H9 (cell line): ENCODE data around the gene CSTF1. TPM values are rescaled to one million over a fixed set of nuclear protein-coding genes. Genes with fewer than 3 reads are reported as not detected.

Experiments
- DNase-seq: peaks from one replicate; pipeline ENCODE4 v3.0.0-alpha.2; 2017
- H2AFZ ChIP-seq: one replicate; pipeline ENCODE4 v1.6.1; 2013; ENCODE audit warnings: mild to moderate bottlenecking, low read length, control low read depth, moderate library complexity
- H2AK5ac ChIP-seq: 2 replicates; pipeline ENCODE4 v1.6.1; 2013; ENCODE audit warnings: low read length, control low read depth, mixed read lengths; ENCODE audit not compliant: insufficient read length
- H2BK120ac ChIP-seq: one replicate; pipeline ENCODE4 v1.6.1; 2013; ENCODE audit warnings: low read depth, mild to moderate bottlenecking, low read length, control low read depth, inconsistent platforms; ENCODE audit not compliant: poor library complexity, severe bottlenecking
- H2BK12ac ChIP-seq: 2 replicates; pipeline ENCODE4 v1.6.1; 2013; ENCODE audit warnings: low read length, control low read depth, mixed read lengths, low read depth; ENCODE audit not compliant: insufficient read length
- H2BK15ac ChIP-seq: 2 replicates; pipeline ENCODE4 v1.6.1; 2013; ENCODE audit warnings: low read depth, low read length, control low read depth
- H2BK20ac ChIP-seq: one replicate; pipeline ENCODE4 v1.6.1; 2013; ENCODE audit warnings: low read depth, mild to moderate bottlenecking, low read length, control low read depth, inconsistent platforms; ENCODE audit not compliant: poor library complexity, severe bottlenecking
- H2BK5ac ChIP-seq: 2 replicates; pipeline ENCODE4 v1.6.1; 2013; ENCODE audit warnings: low read length, control low read depth, mixed read lengths; ENCODE audit not compliant: insufficient read length
- H3K14ac ChIP-seq: 2 replicates; pipeline ENCODE4 v1.6.1; 2013; ENCODE audit warnings: low read length, control low read depth; ENCODE audit not compliant: insufficient read depth
- H3K18ac ChIP-seq: 2 replicates; pipeline ENCODE4 v1.6.1; 2013; ENCODE audit warnings: low read depth, mild to moderate bottlenecking, mixed read lengths, low read length, control low read depth; ENCODE audit not compliant: insufficient read length
- H3K23ac ChIP-seq: 2 replicates; pipeline ENCODE4 v1.6.1; 2013; ENCODE audit warnings: low read length, control low read depth, mixed read lengths, low read depth; ENCODE audit not compliant: insufficient read length
- H3K23me2 ChIP-seq: 2 replicates; pipeline ENCODE4 v1.6.1; 2013; ENCODE audit warnings: low read depth, mild to moderate bottlenecking, mixed read lengths, low read length, control low read depth; ENCODE audit not compliant: insufficient read length, poor library complexity, severe bottlenecking
- H3K27ac ChIP-seq: 2 replicates; pipeline ENCODE4 v1.5.1; 2013; ENCODE audit warnings: low read length, control low read depth, mixed read lengths, low read depth; ENCODE audit not compliant: insufficient read length
- H3K27me3 ChIP-seq: 2 replicates; pipeline ENCODE4 v1.6.1; 2013; ENCODE audit warnings: low read length, control low read depth, inconsistent platforms; ENCODE audit not compliant: insufficient read depth
- H3K4ac ChIP-seq: 2 replicates; pipeline ENCODE4 v1.6.1; 2013; ENCODE audit warnings: low read depth, mild to moderate bottlenecking, control low read depth, inconsistent platforms, low read length, moderate library complexity
- H3K4me1 ChIP-seq: 2 replicates; pipeline ENCODE4 v1.6.1; 2013; ENCODE audit warnings: low read length, control low read depth, inconsistent platforms; ENCODE audit not compliant: insufficient read depth
- H3K4me2 ChIP-seq: 2 replicates; pipeline ENCODE4 v1.6.1; 2013; ENCODE audit warnings: low read length, control low read depth, mixed read lengths; ENCODE audit not compliant: insufficient read length, insufficient read depth
- H3K56ac ChIP-seq: 2 replicates; pipeline ENCODE4 v1.6.1; 2013; ENCODE audit warnings: low read depth, mild to moderate bottlenecking, mixed read lengths, low read length, control low read depth; ENCODE audit not compliant: insufficient read length
- H3K79me1 ChIP-seq: 2 replicates; pipeline ENCODE4 v1.6.1; 2013; ENCODE audit warnings: low read depth, mild to moderate bottlenecking, moderate library complexity, low read length, control low read depth, inconsistent platforms; ENCODE audit not compliant: insufficient read depth, poor library complexity, severe bottlenecking
- H3K79me2 ChIP-seq: 2 replicates; pipeline ENCODE4 v1.6.1; 2013; ENCODE audit warnings: low read length, control low read depth, inconsistent platforms; ENCODE audit not compliant: insufficient read depth
- H3K9ac ChIP-seq: 2 replicates; pipeline ENCODE4 v1.6.1; 2013; ENCODE audit warnings: low read length, control low read depth, mixed read lengths; ENCODE audit not compliant: insufficient read length; ENCODE audit errors: extremely low read depth
- H3K9me3 ChIP-seq: one replicate; pipeline ENCODE4 v1.6.1; 2013; ENCODE audit warnings: low read depth, low read length, inconsistent platforms; ENCODE audit not compliant: control insufficient read depth
- H3T11ph ChIP-seq: one replicate; pipeline ENCODE4 v1.6.1; 2013; ENCODE audit warnings: mild to moderate bottlenecking, low read length, control low read depth, inconsistent platforms
- H4K20me1 ChIP-seq: one replicate; pipeline ENCODE4 v1.6.1; 2013; ENCODE audit not compliant: control insufficient read depth, insufficient read length, insufficient read depth
- H4K5ac ChIP-seq: 2 replicates; pipeline ENCODE4 v1.6.1; 2013; ENCODE audit warnings: low read depth, mild to moderate bottlenecking, mixed read lengths, low read length, control low read depth; ENCODE audit not compliant: insufficient read length
- H4K8ac ChIP-seq: replicated peaks from 2 replicates; pipeline ENCODE4 v1.6.1; 2013; ENCODE audit warnings: low read length, control low read depth, mixed read lengths, low read depth; ENCODE audit not compliant: insufficient read length
- H4K91ac ChIP-seq: 2 replicates; pipeline ENCODE4 v1.6.1; 2013; ENCODE audit warnings: low read depth, mild to moderate bottlenecking, moderate library complexity, mixed read lengths, low read length, control low read depth; ENCODE audit not compliant: insufficient read length
- H3K27ac Mint-ChIP-seq, 3 experiments: 2 replicates in 2 of 3; 3 replicates in 1 of 3; pipeline ENCODE4 v1.8.0; 2020 to 2021; ENCODE audit warnings: mixed read lengths in 3 of 3, mild to moderate bottlenecking in 1 of 3, moderate library complexity in 1 of 3
- H3K27me3 Mint-ChIP-seq: 2 replicates; pipeline ENCODE4 v1.8.0; 2021; ENCODE audit warnings: low read depth, mild to moderate bottlenecking, moderate library complexity, mixed read lengths
- H3K36me3 Mint-ChIP-seq, 3 experiments: 2 replicates in 2 of 3; 3 replicates in 1 of 3; pipeline ENCODE4 v1.8.0; 2020 to 2021; ENCODE audit warnings: low read depth in 3 of 3, mixed read lengths in 3 of 3; ENCODE audit not compliant: insufficient read depth in 1 of 3
- H3K4me1 Mint-ChIP-seq, 2 experiments: 2 replicates each; pipeline ENCODE4 v1.8.0; 2020; ENCODE audit warnings: mixed read lengths in 2 of 2
- H3K4me3 Mint-ChIP-seq, 2 experiments: 2 replicates in 1 of 2; 3 replicates in 1 of 2; pipeline ENCODE4 v1.8.0; 2020 to 2021; ENCODE audit warnings: mild to moderate bottlenecking in 2 of 2, mixed read lengths in 2 of 2, moderate library complexity in 1 of 2
- H3K9me3 Mint-ChIP-seq, 2 experiments: 2 replicates in 1 of 2; 3 replicates in 1 of 2; pipeline ENCODE4 v1.8.0; 2020; ENCODE audit warnings: mild to moderate bottlenecking in 2 of 2, mixed read lengths in 2 of 2, moderate library complexity in 1 of 2
- WGBS: extraction: QIAGEN DNeasy Blood & Tissue Kit; methylation state at CpG from one replicate; pipeline ENCODE4 v1.1.7; 2013; ENCODE audit warnings: missing lambda C conversion rate, low lambda C conversion rate, mixed read lengths; ENCODE audit not compliant: insufficient read length; ENCODE audit errors: extremely low coverage; 5-methylcytosine and 5-hydroxymethylcytosine counted together
- total RNA-seq: library from RNA; stranded (reverse); gene quantifications from 2 replicates; pipeline ENCODE4 v1.2.1, GENCODE V29; 2021
- TF ChIP-seq, protein P1 (sequence below): fragments of 200-600 bp; sonication (generic); conservative IDR thresholded peaks from 3 replicates; pipeline ENCODE4 v1.8.0; 2021; ENCODE audit warnings: antibody characterized with exemption, mild to moderate bottlenecking

CSTF1 gene
- total RNA-seq, 1 experiment from 2014 or later, result 72.9 TPM

- Mint-ChIP-seq H3K36me3 (no peaks in the 10 kb centered on the region), H3K27ac (no peak overlapping the region), H3K4me3 (peak overlapping the region in 1 of 2 experiments; percentile 18; a peak in 1 of 5 replicates), H3K9me3 (no peaks in the 10 kb centered on the region), H3K27me3 (peaks cover 23% of the 10 kb centered on the region), H3K4me1 (peaks cover 5% of the 10 kb centered on the region in 2 experiments)
- no peak overlapping the region for H2BK12ac ChIP-seq
- H3K23ac ChIP-seq, result no peak overlapping the region
- no peak overlapping the region for H3K18ac ChIP-seq
- TF ChIP-seq, protein P1, sequence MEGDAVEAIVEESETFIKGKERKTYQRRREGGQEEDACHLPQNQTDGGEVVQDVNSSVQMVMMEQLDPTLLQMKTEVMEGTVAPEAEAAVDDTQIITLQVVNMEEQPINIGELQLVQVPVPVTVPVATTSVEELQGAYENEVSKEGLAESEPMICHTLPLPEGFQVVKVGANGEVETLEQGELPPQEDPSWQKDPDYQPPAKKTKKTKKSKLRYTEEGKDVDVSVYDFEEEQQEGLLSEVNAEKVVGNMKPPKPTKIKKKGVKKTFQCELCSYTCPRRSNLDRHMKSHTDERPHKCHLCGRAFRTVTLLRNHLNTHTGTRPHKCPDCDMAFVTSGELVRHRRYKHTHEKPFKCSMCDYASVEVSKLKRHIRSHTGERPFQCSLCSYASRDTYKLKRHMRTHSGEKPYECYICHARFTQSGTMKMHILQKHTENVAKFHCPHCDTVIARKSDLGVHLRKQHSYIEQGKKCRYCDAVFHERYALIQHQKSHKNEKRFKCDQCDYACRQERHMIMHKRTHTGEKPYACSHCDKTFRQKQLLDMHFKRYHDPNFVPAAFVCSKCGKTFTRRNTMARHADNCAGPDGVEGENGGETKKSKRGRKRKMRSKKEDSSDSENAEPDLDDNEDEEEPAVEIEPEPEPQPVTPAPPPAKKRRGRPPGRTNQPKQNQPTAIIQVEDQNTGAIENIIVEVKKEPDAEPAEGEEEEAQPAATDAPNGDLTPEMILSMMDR, result no peak
- no peak overlapping the region for H4K5ac ChIP-seq
- H3K9ac ChIP-seq, result no peak overlapping the region
- no peak overlapping the region for H3K14ac ChIP-seq
- H2BK5ac ChIP-seq, result no peak overlapping the region
- H3K4ac ChIP-seq, result no peak overlapping the region
- no CpG with 5 or more reads among the region's 3 CpGs for WGBS
- H3K27ac ChIP-seq, result no peak overlapping the region
- H3K4me2 ChIP-seq, result no peak overlapping the region
- H3K9me3 ChIP-seq, result no peaks in the 10 kb centered on the region
- no peak overlapping the region for H2BK15ac ChIP-seq
- no peak overlapping the region for H3K56ac ChIP-seq
- H3T11ph ChIP-seq, result no peak overlapping the region
- H3K23me2 ChIP-seq, result no peaks in the 10 kb centered on the region
- no peak overlapping the region for H2BK20ac ChIP-seq
- H3K4me1 ChIP-seq, result no peaks in the 10 kb centered on the region
- no peaks in the 10 kb centered on the region for H3K79me2 ChIP-seq
- no peak overlapping the region for H2AK5ac ChIP-seq
- H4K91ac ChIP-seq, result no peak overlapping the region
- no peaks in the 10 kb centered on the region for H3K79me1 ChIP-seq
- H2BK120ac ChIP-seq, result no peak overlapping the region
- no peaks in the 10 kb centered on the region for H3K27me3 ChIP-seq
- H4K20me1 ChIP-seq, result no peaks in the 10 kb centered on the region
- DNase-seq, result no peak
- H2AFZ ChIP-seq, result no peak overlapping the region
- no peak overlapping the region for H4K8ac ChIP-seq
Measured at GRCh38 chr20:56445130-56445529, 52.7 kb downstream of the CSTF1 start.
